CD4-positive, alpha-beta T cell treated with Interleukin-15 for 4 hours (primary cell): ENCODE data around the gene LHFPL4.
"Not testable (repeated sequence)": the region's sequence is repeated elsewhere in the genome, so short reads cannot be mapped to it uniquely, and the experiment has no call there.

ENCODE experiments used
- DNase-seq: peaks from one replicate; pipeline ENCODE4 v3.0.0-alpha.2; 2020; ENCODE audit warnings: low spot score

Gene LHFPL4

DNA sequence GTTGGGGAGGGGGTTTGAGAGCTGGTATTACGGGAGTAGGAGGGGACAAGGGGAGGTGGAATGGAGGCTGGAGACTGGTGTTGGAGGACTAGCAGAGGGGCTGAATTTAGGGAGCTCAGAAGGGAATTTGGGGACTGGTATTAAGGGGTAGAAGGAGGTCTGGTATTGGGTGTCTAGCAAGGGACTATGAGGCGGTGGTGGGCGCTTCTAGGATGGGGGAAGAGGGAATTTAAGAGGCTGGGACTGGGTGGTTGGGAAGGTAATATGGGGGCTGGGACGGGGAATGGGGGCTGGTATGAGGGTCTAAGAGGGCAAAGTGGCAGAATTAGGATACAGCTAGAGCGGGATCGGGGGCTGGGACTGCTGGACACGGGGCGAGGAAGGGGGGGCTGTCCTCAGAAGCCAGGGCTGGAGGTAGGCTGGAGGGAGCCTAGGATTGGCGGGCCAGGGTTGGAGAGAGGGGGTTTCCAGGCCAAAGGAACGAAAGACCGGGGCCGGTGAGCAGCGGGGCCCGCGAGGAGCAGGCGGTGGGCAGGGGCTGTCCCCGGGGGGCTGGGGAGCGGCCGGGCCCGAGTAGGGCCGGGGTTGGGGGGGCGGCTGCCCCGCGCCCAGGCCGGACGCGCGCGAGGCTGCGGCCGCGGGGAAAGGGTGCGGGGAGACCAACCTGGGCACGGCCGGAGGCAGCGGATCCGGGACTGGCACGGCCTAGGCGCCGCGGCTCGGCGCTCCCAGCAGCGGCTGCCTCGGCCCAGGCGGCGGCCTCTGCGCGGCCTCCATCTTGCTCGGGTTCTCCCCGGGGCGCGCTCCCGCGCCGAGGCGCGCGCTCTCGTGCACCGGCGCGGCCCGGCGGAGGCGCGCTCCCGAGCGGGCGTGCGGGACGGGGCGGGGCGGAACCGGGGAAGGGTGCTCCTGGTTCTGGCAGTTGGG lies at the start of gene LHFPL4:
Gene LHFPL4 (minus strand): TSS at position 802 of the 927 bp plus-strand sequence. CDS start 1,143 bp downstream, outside the sequence.
- no peak for DNase-seq

DNA sequence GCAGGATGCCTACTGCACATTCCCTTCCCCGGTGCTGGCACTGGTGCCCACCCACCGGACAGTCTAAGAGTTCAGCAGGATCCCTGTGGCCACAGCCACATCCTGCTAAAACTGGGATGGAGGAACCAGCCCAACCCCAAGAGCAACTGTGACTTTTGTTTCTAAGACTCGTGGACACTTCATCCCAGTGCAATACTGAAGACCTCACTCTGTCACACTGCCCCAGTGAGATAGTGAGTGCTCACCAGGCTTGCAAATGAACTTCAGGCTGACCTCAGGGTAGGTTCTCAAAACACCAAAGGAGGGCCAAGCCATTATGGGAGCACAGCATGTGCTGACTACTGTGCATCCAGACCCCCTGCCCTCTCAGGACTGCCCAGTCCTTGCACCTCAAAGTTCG lies 49.0 kb upstream of the LHFPL4 start:
- DNase-seq, result no peak

GRCh38 chr3:9601006-9601581 lies 47.5 kb upstream of the LHFPL4 start:
- DNase-seq, result not testable (repeated sequence)

- no peak for DNase-seq
Observed at GRCh38 chr3:9600597-9600996, 47.0 kb upstream of the LHFPL4 start.

DNA sequence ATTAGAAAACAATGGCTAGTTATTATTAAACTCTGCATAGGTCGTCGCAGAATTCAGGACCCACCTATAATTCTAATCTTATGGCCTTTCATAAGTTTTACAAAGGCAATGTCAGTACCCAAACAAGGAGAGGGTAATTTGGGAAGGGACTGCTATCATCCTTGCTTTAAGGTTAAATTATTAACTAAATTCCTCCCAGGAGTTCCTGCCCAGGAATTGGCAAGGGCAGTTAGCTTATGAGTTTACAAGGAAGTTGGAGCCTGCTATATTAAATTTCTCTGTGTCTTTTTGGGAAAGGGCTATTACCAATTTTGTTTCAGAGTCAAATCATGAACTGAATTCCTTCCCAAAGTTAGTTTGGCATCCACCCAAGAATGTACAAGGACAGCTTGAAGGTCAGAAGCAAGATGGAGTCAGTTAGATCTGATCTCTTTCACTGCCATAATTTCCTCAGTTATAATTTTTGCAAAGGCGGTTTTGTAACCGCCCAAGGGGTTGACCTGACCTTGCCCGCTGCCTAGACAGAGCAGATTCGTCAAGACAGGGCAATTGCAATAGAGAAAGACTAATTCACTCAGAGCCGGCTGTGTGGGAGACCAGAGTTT lies 45.3 kb upstream of the LHFPL4 start:
- no peak for DNase-seq

DNA sequence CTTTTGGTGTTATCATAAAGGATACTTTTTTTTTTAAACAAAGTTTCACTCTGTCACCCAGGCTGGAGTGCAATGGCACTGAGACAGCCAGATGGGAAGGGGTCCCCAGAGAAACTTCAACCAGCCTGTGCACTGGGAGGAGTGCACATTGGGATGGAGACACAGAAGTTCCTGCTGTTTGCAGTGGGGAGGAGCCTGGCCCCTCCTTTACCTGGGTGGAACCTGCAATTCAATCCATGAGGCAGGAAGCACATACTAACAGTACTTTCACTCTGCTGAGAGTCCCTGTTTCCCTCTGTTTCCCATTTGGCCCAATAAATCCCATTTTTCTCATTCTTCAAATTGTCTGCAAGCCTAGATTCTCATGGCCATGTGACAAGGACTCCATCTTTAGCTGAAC lies 42.3 kb upstream of the LHFPL4 start:
- no peak for DNase-seq

DNA sequence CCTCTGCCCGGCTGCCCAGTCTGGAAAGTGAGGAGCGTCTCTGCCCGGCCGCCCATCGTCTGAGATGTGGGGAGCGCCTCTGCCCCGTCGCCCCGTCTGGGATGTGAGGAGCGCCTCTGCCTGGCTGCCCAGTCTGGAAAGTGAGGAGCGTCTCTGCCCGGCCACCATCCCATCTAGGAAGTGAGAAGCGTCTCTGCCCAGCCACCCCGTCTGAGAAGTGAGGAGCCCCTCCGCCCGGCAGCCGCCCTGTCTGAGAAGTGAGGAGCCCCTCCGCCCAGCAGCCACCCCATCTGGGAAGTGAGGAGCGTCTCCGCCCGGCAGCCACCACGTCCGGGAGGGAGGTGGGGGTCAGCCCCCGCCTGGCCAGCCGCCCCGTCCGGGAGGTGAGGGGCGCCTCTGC lies 38.2 kb upstream of the LHFPL4 start:
- not testable (repeated sequence) for DNase-seq

- no peak for DNase-seq
Observed at GRCh38 chr3:9590282-9590791, 36.7 kb upstream of the LHFPL4 start.

DNA sequence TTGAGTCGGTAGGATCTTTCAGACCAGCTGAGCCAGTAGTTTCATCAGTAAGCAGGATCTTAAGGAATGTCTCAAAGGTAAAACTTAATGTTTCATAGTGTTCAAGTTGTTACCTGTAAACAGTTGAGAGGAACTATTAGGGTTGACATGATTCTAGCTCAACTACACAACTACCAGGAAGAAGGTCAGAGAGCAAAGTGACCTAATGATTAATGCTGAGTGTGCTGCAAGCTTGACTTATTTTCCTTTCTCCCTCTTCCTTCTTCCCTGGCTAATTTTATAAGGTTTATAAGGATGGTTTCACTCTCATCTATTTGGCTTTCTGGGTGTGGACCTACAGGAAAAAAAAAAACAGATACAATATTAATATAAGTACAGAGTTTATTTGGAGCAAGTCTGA lies 30.2 kb upstream of the LHFPL4 start:
- DNase-seq, result no peak

- DNase-seq, result no peak
Observed at GRCh38 chr3:9583371-9583770, 29.7 kb upstream of the LHFPL4 start.

- no peak for DNase-seq
Observed at GRCh38 chr3:9582332-9582731, 28.7 kb upstream of the LHFPL4 start.

GRCh38 chr3:9581742-9582141 lies 28.1 kb upstream of the LHFPL4 start:
- DNase-seq, result no peak

DNA sequence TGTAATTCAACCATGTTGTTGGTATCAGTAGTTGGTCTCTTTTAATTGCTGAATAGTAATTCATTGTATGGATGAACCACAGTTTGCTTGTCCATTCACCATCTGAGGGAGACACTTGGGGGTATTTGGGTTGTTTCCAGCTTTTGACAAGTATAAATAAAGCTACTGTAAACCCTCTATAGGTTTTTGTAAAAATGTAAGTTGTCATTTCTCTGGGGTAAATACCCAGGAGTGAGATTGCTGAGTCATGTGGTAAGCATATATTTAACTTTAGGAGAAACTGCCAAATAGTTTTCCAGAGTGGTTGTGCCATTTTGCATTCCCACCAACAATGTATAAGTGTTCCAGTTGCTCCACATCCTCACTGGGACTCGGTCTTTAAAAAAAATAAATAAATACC lies 15.4 kb upstream of the LHFPL4 start:
- DNase-seq, result no peak

DNA sequence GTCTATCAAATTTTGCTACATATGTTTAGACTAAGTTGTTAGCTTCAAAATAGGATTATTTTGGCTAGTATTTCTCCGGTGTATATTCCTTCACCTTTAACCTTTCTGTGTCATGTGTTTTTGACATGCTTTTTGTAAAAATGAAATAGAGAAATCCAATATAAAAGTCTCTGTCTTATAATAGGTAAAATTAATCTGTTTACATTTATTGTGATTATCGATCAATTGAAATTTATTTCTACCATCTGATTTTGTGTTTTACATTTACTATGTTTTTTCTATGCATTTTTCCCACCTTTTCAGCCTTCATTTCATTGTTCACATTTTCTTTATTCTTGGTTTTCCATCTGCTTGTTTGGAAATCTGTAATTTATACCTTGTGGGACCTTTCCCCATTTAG lies 11.7 kb upstream of the LHFPL4 start:
- no peak for DNase-seq

GRCh38 chr3:9563851-9564250 lies 10.2 kb upstream of the LHFPL4 start:
- DNase-seq, result no peak

DNA sequence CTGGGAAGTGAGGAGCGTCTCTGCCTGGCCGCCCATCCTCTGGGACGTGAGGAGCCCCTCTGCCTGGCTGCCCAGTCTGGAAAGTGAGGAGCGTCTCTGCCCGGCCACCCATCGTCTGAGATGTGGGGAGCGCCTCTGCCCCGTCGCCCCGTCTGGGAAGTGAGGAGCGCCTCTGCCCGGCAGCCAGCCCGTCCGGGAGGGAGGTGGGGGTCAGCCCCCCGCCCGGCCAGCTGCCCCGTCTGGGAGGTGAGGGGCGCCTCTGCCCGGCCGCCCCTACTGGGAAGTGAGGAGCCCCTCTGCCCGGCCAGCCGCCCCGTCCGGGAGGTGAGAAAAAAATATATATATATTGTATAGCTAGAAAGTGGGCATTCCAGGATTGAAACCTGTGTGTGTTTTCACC lies 6.4 kb upstream of the LHFPL4 start:
- not testable (repeated sequence) for DNase-seq

GRCh38 chr3:9553948-9554513 lies 409 bp upstream of the LHFPL4 start:
- no peak for DNase-seq

GRCh38 chr3:9552252-9552999 lies 1.2 kb downstream of the LHFPL4 start:
- DNase-seq, result no peak

- no peak for DNase-seq
Observed at GRCh38 chr3:9550999-9551398, 2.6 kb downstream of the LHFPL4 start.

- DNase-seq, result no peak
Observed at GRCh38 chr3:9549600-9549999, 4.0 kb downstream of the LHFPL4 start.

DNA sequence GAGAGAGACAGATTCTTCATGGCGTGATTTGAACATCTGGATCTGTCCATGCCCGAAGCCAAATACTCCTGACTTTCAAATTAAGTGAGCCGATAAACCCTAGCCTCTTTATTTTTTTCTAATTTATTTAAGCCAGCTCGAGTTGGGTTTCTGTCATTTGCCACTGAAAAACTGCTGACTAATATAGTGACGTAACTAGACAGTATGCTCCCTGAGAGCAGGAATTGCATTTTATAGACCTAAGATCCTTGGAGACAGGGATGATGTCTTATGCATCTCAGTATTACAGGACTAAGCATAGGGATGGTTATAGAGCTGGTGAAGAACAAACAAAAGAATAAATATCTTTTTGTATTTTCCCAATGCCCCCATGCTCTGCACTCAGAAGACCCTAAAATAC lies 4.6 kb downstream of the LHFPL4 start:
- no peak for DNase-seq

- DNase-seq, result no peak
Observed at GRCh38 chr3:9542182-9542581, 11.4 kb downstream of the LHFPL4 start.
